Measurements from ENCODE around the gene OTOP1.

GRCh38 chr4:4267981-4268380, 41.3 kb upstream of the OTOP1 start:
- no peak for TF ChIP-seq EP300 (conservative IDR thresholded peaks at IDR 0.05; ENCODE audit: poor library complexity, severe bottlenecking)
- no peak for TF ChIP-seq CTCF (IDR thresholded peaks at IDR 0.05; ENCODE audit: poor library complexity, severe bottlenecking)
- no peak for TF ChIP-seq TAF1 (IDR thresholded peaks at IDR 0.05; ENCODE audit: low read depth)
- TF ChIP-seq POLR2AphosphoS5 (IDR thresholded peaks at IDR 0.05) = no peak
- TF ChIP-seq, protein P1, sequence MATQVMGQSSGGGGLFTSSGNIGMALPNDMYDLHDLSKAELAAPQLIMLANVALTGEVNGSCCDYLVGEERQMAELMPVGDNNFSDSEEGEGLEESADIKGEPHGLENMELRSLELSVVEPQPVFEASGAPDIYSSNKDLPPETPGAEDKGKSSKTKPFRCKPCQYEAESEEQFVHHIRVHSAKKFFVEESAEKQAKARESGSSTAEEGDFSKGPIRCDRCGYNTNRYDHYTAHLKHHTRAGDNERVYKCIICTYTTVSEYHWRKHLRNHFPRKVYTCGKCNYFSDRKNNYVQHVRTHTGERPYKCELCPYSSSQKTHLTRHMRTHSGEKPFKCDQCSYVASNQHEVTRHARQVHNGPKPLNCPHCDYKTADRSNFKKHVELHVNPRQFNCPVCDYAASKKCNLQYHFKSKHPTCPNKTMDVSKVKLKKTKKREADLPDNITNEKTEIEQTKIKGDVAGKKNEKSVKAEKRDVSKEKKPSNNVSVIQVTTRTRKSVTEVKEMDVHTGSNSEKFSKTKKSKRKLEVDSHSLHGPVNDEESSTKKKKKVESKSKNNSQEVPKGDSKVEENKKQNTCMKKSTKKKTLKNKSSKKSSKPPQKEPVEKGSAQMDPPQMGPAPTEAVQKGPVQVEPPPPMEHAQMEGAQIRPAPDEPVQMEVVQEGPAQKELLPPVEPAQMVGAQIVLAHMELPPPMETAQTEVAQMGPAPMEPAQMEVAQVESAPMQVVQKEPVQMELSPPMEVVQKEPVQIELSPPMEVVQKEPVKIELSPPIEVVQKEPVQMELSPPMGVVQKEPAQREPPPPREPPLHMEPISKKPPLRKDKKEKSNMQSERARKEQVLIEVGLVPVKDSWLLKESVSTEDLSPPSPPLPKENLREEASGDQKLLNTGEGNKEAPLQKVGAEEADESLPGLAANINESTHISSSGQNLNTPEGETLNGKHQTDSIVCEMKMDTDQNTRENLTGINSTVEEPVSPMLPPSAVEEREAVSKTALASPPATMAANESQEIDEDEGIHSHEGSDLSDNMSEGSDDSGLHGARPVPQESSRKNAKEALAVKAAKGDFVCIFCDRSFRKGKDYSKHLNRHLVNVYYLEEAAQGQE (IDR thresholded peaks at IDR 0.05; ENCODE audit: borderline replicate concordance) = no peak
- TF ChIP-seq SMC3 (conservative IDR thresholded peaks at IDR 0.05; ENCODE audit: poor library complexity) = no peak
- no peak for TF ChIP-seq EZH2 (IDR thresholded peaks at IDR 0.05; ENCODE audit: borderline replicate concordance, insufficient read depth, low read length, poor library complexity, severe bottlenecking)

Measured in neural cell (in vitro differentiated cells).